Subcutaneous adipose tissue (tissue), 4 donors: Measurements from ENCODE around the gene ART4. TPM values are rescaled to one million over a fixed set of nuclear protein-coding genes. Genes with fewer than 3 reads are reported as not detected.

ENCODE experiments used
- CTCF ChIP-seq: fragments of 450-650 bp; IDR thresholded peaks from one replicate; pipeline ENCODE4 v1.5.1; 2016; ENCODE audit warnings: low read depth, mild to moderate bottlenecking, control low read depth, antibody characterized with exemption, moderate library complexity
- total RNA-seq, 4 donors: library from RNA; depleted of rRNA; stranded (reverse); fragments of >200 nt; gene quantifications; one replicate each; pipeline ENCODE4 v1.1.0, GENCODE V29; 2016

ART4 gene
- total RNA-seq, result 1 to 10 TPM in 1 of 4 donors, under 1 TPM in 3; 0.33 to 1.9 (median 0.61) TPM

- no peak for TF ChIP-seq CTCF
These were observed at the start of gene ART4 for GRCh38 chr12:14843425-14843887. Gene ART4, minus strand, starts transcription at chr12:14843526. Its CDS starts 413 bp downstream, at chr12:14843113.

GRCh38 chr12:14892726-14893505, 49.6 kb upstream of the ART4 start:
- TF ChIP-seq CTCF, result no peak

GRCh38 chr12:14890701-14891100, 47.4 kb upstream of the ART4 start:
- TF ChIP-seq CTCF, result no peak

- TF ChIP-seq CTCF, result no peak
These were observed 42.9 kb upstream of the ART4 start for GRCh38 chr12:14886271-14886670.

GRCh38 chr12:14885718-14886221, 42.4 kb upstream of the ART4 start, which contains the start of gene MGP:
Gene MGP, minus strand, starts transcription at chr12:14885854. Its CDS starts 63 bp downstream, at chr12:14885791.
- TF ChIP-seq CTCF, result no peak

- no peak for TF ChIP-seq CTCF
These were observed 41.1 kb upstream of the ART4 start for GRCh38 chr12:14884458-14884878.

- TF ChIP-seq CTCF, result no peak
These were observed 40.4 kb upstream of the ART4 start for GRCh38 chr12:14883686-14884085.
